ENCODE measurements around the gene PSMD2.

PSMD2 gene

DNA sequence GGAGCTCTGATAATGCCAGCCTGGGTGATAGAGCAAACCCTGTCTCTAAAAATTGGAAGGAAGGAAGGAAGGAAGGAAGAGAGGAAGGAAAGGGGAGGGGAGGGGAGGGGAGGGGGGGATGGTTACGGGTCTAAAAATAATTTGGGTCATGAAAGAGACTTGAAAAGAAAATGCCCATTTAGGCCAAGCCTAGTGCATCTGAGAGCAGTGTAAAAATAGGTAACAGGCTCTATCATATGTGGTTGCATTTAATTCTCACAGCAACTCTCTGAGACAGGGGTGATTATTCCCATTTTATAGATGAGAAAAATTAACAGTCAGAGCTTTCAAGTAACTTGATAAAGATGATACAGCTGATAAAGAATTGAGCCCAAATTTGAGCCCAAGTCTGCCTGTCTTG lies 26.8 kb upstream of the PSMD2 start:
- TF ChIP-seq, protein P1, sequence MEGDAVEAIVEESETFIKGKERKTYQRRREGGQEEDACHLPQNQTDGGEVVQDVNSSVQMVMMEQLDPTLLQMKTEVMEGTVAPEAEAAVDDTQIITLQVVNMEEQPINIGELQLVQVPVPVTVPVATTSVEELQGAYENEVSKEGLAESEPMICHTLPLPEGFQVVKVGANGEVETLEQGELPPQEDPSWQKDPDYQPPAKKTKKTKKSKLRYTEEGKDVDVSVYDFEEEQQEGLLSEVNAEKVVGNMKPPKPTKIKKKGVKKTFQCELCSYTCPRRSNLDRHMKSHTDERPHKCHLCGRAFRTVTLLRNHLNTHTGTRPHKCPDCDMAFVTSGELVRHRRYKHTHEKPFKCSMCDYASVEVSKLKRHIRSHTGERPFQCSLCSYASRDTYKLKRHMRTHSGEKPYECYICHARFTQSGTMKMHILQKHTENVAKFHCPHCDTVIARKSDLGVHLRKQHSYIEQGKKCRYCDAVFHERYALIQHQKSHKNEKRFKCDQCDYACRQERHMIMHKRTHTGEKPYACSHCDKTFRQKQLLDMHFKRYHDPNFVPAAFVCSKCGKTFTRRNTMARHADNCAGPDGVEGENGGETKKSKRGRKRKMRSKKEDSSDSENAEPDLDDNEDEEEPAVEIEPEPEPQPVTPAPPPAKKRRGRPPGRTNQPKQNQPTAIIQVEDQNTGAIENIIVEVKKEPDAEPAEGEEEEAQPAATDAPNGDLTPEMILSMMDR (IDR thresholded peaks at IDR 0.05; ENCODE audit: extremely low read depth, missing control alignments): no peak
- DNase-seq (ENCODE audit: low spot score): no peak

DNA sequence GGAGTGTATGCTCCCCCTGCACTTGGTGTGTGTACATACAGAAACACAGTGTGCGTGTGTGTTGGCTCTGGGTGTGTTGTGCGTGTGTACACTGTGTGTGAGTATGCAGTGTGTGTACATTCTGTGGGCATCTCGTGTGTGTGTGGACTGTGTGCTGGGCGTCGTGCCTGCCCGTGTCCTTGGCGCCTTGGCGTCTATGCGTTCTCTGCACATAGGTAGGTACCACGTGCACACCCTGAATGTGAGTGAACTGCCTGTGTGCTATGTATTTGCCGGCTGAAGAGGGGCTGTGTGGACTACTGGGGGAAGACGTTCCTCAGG lies 23.7 kb upstream of the PSMD2 start:
- TF ChIP-seq, protein P1 (IDR thresholded peaks at IDR 0.05; ENCODE audit: extremely low read depth, missing control alignments): no peak
- no peak for DNase-seq (ENCODE audit: low spot score)

DNA sequence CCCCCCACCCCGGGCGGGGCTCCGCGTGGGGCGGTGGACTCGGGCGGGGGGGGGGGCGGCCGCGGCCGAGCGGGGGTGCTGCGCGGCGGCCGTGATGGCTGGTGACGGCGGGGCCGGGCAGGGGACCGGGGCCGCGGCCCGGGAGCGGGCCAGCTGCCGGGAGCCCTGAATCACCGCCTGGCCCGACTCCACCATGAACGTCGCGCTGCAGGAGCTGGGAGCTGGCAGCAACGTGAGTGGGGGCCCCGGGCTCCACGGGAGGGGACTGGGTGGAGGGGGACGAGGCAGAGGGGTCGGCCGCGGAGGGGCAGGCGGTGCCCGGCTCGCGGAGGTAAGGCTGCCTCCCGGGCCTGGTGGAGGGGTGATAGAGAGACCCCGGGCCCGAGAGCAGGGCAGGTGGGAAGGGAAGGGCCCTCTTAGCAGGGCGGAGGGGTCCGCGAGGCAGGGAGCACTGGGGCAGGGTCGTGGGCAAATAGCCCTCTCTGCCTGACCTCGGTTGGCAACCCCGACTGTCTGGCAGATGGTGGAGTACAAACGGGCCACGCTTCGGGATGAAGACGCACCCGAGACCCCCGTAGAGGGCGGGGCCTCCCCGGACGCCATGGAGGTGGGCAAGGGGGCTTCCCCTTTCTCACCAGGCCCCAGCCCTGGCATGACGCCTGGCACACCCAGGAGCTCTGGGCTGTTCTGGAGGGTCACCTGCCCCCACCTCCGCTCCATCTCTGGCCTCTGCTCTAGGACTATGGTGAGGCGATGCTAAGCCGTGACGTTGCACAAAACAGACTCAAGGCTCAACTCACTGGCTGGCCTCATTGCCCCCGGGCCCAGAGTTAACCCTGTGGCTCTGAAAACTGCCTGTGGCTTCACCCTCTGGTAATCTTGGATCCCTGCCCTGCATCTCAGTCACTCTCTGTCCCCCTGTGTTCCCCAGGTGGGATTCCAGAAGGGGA lies 22.8 kb upstream of the PSMD2 start, which contains the start of gene ECE2:
Gene ECE2 (plus strand): TSS at position 62 of the 950 bp plus-strand sequence. CDS start 132 bp downstream, at position 194.
- TF ChIP-seq, protein P1 (IDR thresholded peaks at IDR 0.05; ENCODE audit: extremely low read depth, missing control alignments): no peak
- DNase-seq (ENCODE audit: low spot score): no peak

DNA sequence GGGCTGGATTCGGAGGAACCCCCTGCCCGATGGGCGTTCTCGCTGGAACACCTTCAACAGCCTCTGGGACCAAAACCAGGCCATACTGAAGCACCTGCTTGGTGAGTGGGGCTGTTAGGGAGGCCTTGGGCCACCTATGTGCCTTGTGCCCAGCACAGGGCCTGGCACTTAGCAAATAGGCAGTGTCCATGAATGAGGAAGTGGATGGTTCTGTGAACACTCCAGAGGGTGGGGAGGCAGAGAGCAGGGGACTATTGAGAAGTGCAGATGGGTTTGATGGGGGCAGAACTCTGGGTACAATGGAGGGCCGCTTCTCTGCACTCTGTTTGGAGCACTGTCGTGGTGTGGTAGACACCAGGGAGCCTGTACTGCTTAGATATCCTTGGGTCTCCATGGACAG lies 21.7 kb upstream of the PSMD2 start:
- DNase-seq (ENCODE audit: low spot score): no peak

DNA sequence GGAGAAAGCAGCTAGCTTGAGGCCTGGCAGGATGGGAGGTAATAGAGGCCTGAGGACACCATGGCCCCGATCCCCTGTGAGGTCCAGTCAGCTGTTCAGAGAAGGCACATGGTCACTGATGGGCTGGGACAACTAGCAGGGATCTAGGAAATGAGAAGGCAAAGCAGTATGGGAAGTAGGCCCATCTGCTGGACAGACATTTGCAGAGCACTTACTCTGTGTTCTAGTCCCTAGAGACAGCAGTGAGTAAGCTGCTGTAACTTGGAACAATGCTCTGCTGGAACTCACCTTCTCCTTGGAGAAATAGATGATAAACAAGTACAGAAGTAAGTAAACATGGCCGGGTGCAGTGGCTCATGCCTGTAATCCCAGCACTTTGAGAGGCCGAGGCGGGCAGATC lies 16.1 kb upstream of the PSMD2 start:
- DNase-seq (ENCODE audit: low spot score): no peak
- TF ChIP-seq, protein P1 (IDR thresholded peaks at IDR 0.05; ENCODE audit: extremely low read depth, missing control alignments): no peak

More for the DNA sequence above, 21.7 kb upstream of the PSMD2 start:
- TF ChIP-seq, protein P1 (IDR thresholded peaks at IDR 0.05; ENCODE audit: extremely low read depth, missing control alignments): no peak

DNA sequence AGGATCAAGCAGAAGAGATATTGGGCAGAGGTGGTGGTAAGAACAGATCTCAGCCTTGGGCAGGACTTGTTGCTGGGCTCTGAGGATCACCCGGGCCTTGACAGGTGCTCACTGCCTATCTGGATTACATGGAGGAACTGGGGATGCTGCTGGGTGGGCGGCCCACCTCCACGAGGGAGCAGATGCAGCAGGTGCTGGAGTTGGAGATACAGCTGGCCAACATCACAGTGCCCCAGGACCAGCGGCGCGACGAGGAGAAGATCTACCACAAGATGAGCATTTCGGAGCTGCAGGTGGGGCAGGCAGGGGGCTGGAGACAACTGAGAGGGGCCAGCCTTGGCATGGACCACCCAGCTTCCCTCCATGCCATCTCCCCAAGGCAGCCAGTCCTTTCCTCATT lies 15.4 kb upstream of the PSMD2 start:
- DNase-seq (ENCODE audit: low spot score): no peak
- TF ChIP-seq, protein P1 (IDR thresholded peaks at IDR 0.05; ENCODE audit: extremely low read depth, missing control alignments): no peak

DNA sequence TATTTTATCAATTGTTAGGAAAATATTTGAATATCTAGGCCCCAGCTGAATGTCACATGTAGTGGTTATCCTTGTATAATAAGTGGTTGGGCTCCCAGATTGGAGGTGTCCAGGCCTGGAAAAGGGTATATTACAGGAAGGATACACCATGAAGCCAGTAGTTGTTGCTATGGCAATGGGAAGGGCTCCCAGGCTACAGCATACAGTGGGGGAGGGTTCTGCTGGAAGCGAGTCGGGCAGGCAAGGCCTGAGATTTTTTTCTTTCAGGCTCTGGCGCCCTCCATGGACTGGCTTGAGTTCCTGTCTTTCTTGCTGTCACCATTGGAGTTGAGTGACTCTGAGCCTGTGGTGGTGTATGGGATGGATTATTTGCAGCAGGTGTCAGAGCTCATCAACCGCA lies 14.3 kb upstream of the PSMD2 start:
- DNase-seq (ENCODE audit: low spot score): peak; percentile 48
- TF ChIP-seq, protein P1 (IDR thresholded peaks at IDR 0.05; ENCODE audit: extremely low read depth, missing control alignments): no peak
